ENCODE measurements around the gene UBE2M. TPM values are rescaled to one million over a fixed set of nuclear protein-coding genes. Genes with fewer than 3 reads are reported as not detected.

UBE2M gene
- total RNA-seq, 1 donor from 2014 or later, result 175 TPM

DNA sequence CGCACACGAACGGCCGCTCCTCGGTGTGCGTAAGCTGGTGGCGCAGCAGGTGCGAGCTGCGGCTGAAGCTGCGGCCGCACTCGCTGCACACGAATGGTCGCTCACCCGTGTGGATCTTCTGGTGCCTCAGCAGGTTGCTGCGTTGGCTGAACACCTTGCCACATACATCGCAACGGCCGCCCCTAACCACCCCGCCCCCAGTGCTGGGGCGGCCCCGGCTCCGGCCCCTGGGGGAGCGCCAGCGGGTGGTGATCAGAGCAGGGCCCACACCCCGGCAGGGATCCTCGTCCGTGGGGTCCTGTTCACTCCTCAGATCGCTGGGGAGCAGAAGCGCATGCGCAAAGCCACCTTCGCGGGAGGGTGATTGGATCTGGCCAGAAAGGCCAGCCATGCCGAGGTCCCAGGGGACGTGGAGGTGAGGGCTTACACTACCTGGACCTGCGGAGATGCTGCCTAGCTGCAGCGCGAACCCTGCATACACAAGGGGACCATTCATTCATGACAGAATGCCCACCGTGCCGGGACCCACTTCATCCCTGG lies 4.7 kb upstream of the UBE2M start:
- peak; percentile 83 for DNase-seq
- no peaks in the 10 kb centered on the region for H3K9me3 Mint-ChIP-seq
- peaks cover 18% of the 10 kb centered on the region for H3K36me3 Mint-ChIP-seq (ENCODE audit: low read depth)
- H3K27ac Mint-ChIP-seq, result no peak overlapping the region
- H3K4me3 Mint-ChIP-seq, result peak overlapping the region; percentile 86
- intact Hi-C loops (cut with micrococcal nuclease), result no loop called here
- H3K4me1 Mint-ChIP-seq, result peaks cover 39% of the 10 kb centered on the region
- no peaks in the 10 kb centered on the region for H3K27me3 Mint-ChIP-seq

- Mint-ChIP-seq H3K4me1 (peaks cover 44% of the 10 kb centered on the region), H3K36me3 (ENCODE audit: low read depth) (peaks cover 23% of the 10 kb centered on the region), H3K9me3 (no peaks in the 10 kb centered on the region), H3K4me3 (peak overlapping the region; percentile 86), H3K27ac (peak overlapping the region; percentile 98), H3K27me3 (no peaks in the 10 kb centered on the region)
- intact Hi-C loops (cut with micrococcal nuclease), result no loop called here
- DNase-seq, result peak; percentile 87
These were observed 4.0 kb upstream of the UBE2M start for GRCh38 chr19:58562122-58563033.

DNA sequence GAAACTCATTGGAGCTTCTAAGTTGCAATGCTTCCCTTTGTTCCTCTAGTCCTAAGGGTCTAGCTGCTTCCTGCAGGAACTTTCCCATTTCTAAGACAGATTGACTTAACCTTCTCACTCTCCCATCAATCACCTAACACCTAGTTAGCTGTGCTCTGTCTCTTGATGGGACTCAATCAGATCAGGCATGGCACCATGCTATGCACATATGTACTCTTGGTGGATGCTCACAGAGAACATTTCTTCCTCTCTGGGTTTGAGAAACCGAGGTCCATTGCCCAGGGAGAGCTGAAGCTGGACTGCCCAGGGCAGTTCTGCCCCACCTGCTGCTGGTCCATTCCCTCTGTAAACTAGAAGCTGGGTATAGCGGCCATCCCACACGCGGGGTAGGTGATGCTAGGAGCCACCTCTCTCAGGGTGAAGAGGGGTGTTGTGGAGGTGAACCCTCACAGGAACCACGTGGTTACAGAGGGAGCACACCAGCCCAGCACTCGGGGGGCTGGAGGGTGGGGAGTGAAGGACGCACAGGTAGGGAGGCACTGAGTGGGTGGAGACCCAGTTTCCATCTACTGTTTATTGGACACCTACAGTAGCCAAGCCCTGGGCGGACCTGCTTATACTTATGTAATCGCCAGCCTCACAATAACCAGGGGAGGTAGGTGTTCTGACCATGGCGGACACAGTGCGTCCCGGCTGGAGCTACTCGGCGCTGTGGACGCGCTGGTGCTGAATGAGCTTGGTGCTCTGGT lies 3.1 kb upstream of the UBE2M start:
- peaks cover 51% of the 10 kb centered on the region for H3K4me1 Mint-ChIP-seq

DNA sequence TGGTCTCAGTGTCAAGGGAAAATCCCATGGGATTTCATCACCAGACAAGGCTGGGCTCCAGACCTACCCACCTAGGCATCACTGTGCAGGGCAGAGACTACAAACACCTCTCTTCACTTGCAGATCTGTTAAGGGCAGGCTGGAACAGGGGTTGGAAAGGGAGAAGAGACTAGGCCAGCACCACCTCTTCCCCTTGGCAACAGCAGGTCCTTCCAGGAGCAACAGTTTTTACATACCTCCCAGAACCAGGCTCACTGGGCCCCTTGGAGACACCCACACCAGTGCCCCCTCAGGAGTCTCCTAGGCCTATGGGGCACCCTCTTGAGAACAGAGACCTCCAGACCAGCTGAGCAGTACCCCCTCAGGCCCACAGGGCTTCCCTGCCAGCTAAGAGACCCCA lies 2.5 kb upstream of the UBE2M start:
- H3K9me3 Mint-ChIP-seq, result no peaks in the 10 kb centered on the region
- H3K4me1 Mint-ChIP-seq, result peaks cover 55% of the 10 kb centered on the region
- peak; percentile 65 for DNase-seq
- intact Hi-C loops (cut with micrococcal nuclease), result no loop called here
- H3K4me3 Mint-ChIP-seq, result peak overlapping the region; percentile 96
- H3K36me3 Mint-ChIP-seq (ENCODE audit: low read depth), result peaks cover 37% of the 10 kb centered on the region
- peak overlapping the region; percentile 98 for H3K27ac Mint-ChIP-seq
- H3K27me3 Mint-ChIP-seq, result no peaks in the 10 kb centered on the region

More for the DNA sequence above, 3.1 kb upstream of the UBE2M start:
- Mint-ChIP-seq H3K4me3 (peak overlapping the region; percentile 86), H3K27ac (peak overlapping the region; percentile 98), H3K9me3 (no peaks in the 10 kb centered on the region), H3K27me3 (no peaks in the 10 kb centered on the region), H3K36me3 (ENCODE audit: low read depth) (peaks cover 31% of the 10 kb centered on the region)
- DNase-seq, result peak; percentile 60
- intact Hi-C loops (cut with micrococcal nuclease), result no loop called here

GRCh38 chr19:58560007-58560887 lies 1.8 kb upstream of the UBE2M start:
- Mint-ChIP-seq H3K4me1 (peaks cover 58% of the 10 kb centered on the region), H3K9me3 (no peaks in the 10 kb centered on the region), H3K27ac (peak overlapping the region; percentile 98), H3K36me3 (ENCODE audit: low read depth) (peaks cover 41% of the 10 kb centered on the region), H3K4me3 (peak overlapping the region; percentile 96), H3K27me3 (no peaks in the 10 kb centered on the region)
- intact Hi-C loops (cut with micrococcal nuclease), result no loop called here
- DNase-seq, result peak; percentile 61

DNA sequence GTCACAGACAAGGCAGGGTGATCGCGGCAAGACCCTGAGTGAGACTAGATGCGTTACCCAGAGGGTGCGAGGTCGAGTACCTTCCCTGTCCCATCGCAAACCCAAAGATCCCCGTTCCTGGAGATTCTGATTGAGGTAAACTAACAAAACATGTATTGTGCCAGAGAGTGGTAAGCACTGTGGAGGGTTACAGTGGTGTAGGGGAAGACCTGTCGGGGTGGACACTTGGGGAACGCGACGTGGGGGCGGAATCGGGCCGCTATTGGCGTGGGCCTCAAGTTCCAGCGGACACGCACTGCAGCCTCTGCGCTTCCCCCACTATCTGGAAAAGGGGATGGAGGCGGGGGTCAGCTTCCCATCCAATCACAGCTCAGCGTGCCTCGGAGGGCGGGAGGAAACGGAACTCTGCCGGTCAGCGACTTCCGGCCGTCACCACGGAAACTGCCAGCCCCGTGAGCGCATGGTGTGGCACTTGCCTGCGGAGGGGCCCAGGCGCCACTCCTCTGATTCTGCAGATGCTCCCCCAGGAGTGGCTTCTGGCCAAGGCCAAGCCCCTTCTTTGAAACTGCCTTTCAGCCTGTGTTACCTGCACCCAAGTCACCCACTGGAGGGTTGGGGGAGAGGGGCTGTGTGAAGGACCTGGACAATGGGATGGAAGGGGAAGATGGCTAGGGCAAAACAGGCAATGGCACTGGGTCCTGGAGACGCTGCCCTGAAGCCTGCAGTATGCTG lies 1.0 kb upstream of the UBE2M start:
- H3K36me3 Mint-ChIP-seq (ENCODE audit: low read depth), result peaks cover 47% of the 10 kb centered on the region
- H3K27ac Mint-ChIP-seq, result peak overlapping the region; percentile 98
- no peaks in the 10 kb centered on the region for H3K9me3 Mint-ChIP-seq
- peaks cover 63% of the 10 kb centered on the region for H3K4me1 Mint-ChIP-seq
- intact Hi-C loops (cut with micrococcal nuclease), result loop anchor here (1.0 kb wide), 3 partner anchors 14 to 45 kb away; partner anchors contain the start of genes MZF1 and TRIM28
- H3K27me3 Mint-ChIP-seq, result no peaks in the 10 kb centered on the region
- peak; percentile 91 for DNase-seq
- peak overlapping the region; percentile 96 for H3K4me3 Mint-ChIP-seq

- no peaks in the 10 kb centered on the region for H3K27me3 Mint-ChIP-seq
- intact Hi-C loops (cut with micrococcal nuclease), result loop anchor here (1.0 kb wide), 3 partner anchors 14 to 44 kb away; partner anchors contain the start of genes MZF1 and TRIM28
- H3K27ac Mint-ChIP-seq, result peak overlapping the region; percentile 98
- no peaks in the 10 kb centered on the region for H3K9me3 Mint-ChIP-seq
- peak; percentile 100 for DNase-seq
- H3K4me1 Mint-ChIP-seq, result peaks cover 64% of the 10 kb centered on the region
- peaks cover 52% of the 10 kb centered on the region for H3K36me3 Mint-ChIP-seq (ENCODE audit: low read depth)
- peak overlapping the region; percentile 96 for H3K4me3 Mint-ChIP-seq
These were observed 338 bp upstream of the UBE2M start for GRCh38 chr19:58558623-58559274.

GRCh38 chr19:58557221-58558065 lies 968 bp downstream of the UBE2M start:
- H3K4me3 Mint-ChIP-seq, result peak overlapping the region; percentile 96
- peak; percentile 52 for DNase-seq
- H3K9me3 Mint-ChIP-seq, result no peaks in the 10 kb centered on the region
- H3K36me3 Mint-ChIP-seq (ENCODE audit: low read depth), result peaks cover 56% of the 10 kb centered on the region
- H3K4me1 Mint-ChIP-seq, result peaks cover 63% of the 10 kb centered on the region
- intact Hi-C loops (cut with micrococcal nuclease), result no loop called here
- no peaks in the 10 kb centered on the region for H3K27me3 Mint-ChIP-seq
- peak overlapping the region; percentile 97 for H3K27ac Mint-ChIP-seq

GRCh38 chr19:58556622-58557220 lies 1.7 kb downstream of the UBE2M start:
- Mint-ChIP-seq H3K36me3 (ENCODE audit: low read depth) (peaks cover 63% of the 10 kb centered on the region), H3K4me3 (peak overlapping the region; percentile 96), H3K4me1 (peaks cover 61% of the 10 kb centered on the region), H3K27ac (peak overlapping the region; percentile 97), H3K9me3 (no peaks in the 10 kb centered on the region), H3K27me3 (no peaks in the 10 kb centered on the region)
- intact Hi-C loops (cut with micrococcal nuclease), result no loop called here
- DNase-seq, result peak; percentile 68

DNA sequence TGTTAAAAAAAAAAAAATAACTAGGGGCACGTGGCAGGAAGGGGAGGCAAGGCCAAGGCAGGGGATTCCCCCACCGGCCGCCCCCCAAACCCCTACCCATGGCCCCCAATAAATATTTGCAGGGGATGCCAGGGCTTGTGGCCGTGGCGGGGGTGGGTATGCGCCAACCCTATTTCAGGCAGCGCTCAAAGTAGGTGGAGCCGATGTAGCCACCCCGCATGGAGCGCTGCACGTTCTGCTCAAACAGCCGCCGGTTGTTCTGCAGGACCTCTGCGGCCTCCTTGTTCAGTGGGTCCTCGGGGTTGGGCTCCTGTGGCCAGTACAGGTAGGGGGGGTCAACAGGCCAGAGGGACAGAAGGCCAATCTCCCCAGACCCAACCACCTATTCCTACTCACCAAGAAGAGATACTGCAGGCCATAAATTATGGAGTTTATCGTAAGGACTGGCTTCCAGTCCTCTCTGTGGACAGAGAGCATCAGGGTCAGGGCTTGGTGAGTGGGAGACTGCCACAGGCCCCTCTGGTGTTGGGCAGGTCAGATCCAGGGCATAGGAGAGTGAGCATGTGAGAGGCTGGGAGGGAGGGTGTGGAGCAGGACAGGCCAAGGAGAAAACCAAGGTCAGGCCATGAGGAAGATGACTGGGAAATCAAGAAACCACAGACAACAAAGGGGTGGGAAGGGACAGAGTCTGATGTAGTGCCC lies 2.3 kb downstream of the UBE2M start:
- no peak for DNase-seq
- H3K4me3 Mint-ChIP-seq, result peak overlapping the region; percentile 96
- no peaks in the 10 kb centered on the region for H3K27me3 Mint-ChIP-seq
- H3K36me3 Mint-ChIP-seq (ENCODE audit: low read depth), result peaks cover 65% of the 10 kb centered on the region
- H3K27ac Mint-ChIP-seq, result peak overlapping the region; percentile 97
- no peaks in the 10 kb centered on the region for H3K9me3 Mint-ChIP-seq
- intact Hi-C loops (cut with micrococcal nuclease), result loop anchor here (1.0 to 2.0 kb wide), 3 partner anchors 12 to 79 kb away; partner anchors contain the start of genes TRIM28 and ZNF446
- H3K4me1 Mint-ChIP-seq, result peaks cover 56% of the 10 kb centered on the region
